ENCODE results near the gene DCAF12. TPM values are rescaled to one million over a fixed set of nuclear protein-coding genes. Genes with fewer than 3 reads are reported as not detected.

Gene DCAF12
- total RNA-seq, 1 experiment from 2014 or later, result 86.3 TPM

DNA sequence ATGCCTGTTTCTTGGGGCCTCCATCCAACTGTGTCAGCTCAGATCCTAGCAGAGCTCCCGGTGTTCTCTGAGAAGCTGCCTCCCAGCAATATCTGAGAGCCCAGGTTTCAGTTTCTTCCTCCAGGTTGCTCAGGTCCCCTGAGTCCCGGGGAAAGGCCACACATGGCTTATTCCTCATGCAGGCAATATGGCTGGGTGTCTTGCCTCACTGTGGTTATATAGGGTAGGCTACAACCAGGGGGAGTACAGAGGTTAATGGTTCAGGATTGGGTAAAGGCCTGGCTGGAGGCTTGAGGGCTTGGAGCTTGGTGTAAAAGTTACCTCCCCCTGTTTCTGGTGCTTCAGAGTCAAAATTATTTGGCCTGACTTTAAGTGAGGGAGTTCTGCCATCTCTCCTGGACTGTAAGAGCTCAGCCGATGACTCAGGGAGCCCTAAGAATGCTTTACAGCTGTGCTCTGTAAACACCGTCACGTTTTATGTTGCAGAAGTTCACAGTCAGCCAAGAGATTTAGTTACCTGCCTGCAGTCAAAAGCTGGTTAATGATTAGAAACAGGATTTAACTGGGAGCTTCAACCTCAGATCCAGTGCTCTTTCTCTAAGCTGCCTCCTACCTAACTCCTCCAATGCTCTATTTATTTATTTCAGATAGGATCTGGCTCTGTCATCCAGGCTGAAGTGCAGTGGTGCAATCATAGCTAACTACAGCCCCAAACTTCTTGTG is 53.5 kb downstream of the DCAF12 start:
- no peaks in the 10 kb centered on the region for H3K36me3 ChIP-seq (ENCODE audit: insufficient read depth, low read length)
- H3K4me1 ChIP-seq (ENCODE audit: low read length), result no peaks in the 10 kb centered on the region
- H3K79me2 ChIP-seq (ENCODE audit: low read length), result no peaks in the 10 kb centered on the region
- H3K4me3 ChIP-seq (ENCODE audit: low read length), result no peak overlapping the region
- no peaks in the 10 kb centered on the region for H3K27me3 ChIP-seq (ENCODE audit: low read length)
- H3K27ac ChIP-seq (ENCODE audit: low read length), result no peak overlapping the region
- H2AFZ ChIP-seq (ENCODE audit: low read length), result 0 out of 2 replicates have a peak overlapping the region, but pooled peaks have one; percentile 14
- H3K9me2 ChIP-seq (replicated peaks; ENCODE audit: insufficient read depth, low read length), result no peaks in the 10 kb centered on the region
- H4K20me1 ChIP-seq (ENCODE audit: insufficient read depth, low read depth, low read length), result no peaks in the 10 kb centered on the region
- H3K9ac ChIP-seq (ENCODE audit: low read length), result no peak overlapping the region
- no peak for DNase-seq
- no peaks in the 10 kb centered on the region for H3K9me3 ChIP-seq (ENCODE audit: low read length)
- H3K4me2 ChIP-seq (ENCODE audit: low read depth, low read length, poor library complexity, severe bottlenecking), result no peak overlapping the region

DNA sequence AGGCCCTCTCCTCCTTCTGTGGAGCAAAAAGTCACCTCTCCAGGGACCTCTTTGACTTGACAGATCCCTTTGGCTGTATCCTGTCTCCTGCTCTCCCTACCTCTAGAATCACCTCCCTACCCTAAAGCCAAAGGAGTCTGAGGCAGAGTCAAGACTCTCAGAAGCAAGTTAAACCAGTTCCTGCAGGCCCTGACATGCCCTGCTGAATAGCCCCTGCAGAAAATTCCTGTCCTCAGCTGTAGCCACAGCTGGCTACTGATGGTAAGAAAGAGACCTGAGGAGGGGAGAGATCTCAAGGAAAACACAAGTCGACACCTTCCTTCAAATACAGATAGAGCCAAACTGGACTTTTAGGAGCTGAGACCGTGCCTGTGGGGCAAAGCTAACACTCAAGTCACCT is 54.1 kb downstream of the DCAF12 start:
- Histone ChIP-seq H3K36me3 (ENCODE audit: insufficient read depth, low read length) (no peaks in the 10 kb centered on the region), H3K9ac (ENCODE audit: low read length) (no peak overlapping the region), H4K20me1 (ENCODE audit: insufficient read depth, low read depth, low read length) (no peaks in the 10 kb centered on the region), H3K27me3 (ENCODE audit: low read length) (no peaks in the 10 kb centered on the region), H2AFZ (ENCODE audit: low read length) (no peak overlapping the region), H3K9me2 (replicated peaks; ENCODE audit: insufficient read depth, low read length) (no peaks in the 10 kb centered on the region), H3K4me3 (ENCODE audit: low read length) (no peak overlapping the region), H3K27ac (ENCODE audit: low read length) (no peak overlapping the region), H3K79me2 (ENCODE audit: low read length) (no peaks in the 10 kb centered on the region), H3K4me1 (ENCODE audit: low read length) (no peaks in the 10 kb centered on the region), H3K4me2 (ENCODE audit: low read depth, low read length, poor library complexity, severe bottlenecking) (no peak overlapping the region), H3K9me3 (ENCODE audit: low read length) (no peaks in the 10 kb centered on the region)
- DNase-seq, result no peak

- Histone ChIP-seq H3K4me3 (ENCODE audit: low read length) (no peak overlapping the region), H3K9ac (ENCODE audit: low read length) (no peak overlapping the region), H3K4me2 (ENCODE audit: low read depth, low read length, poor library complexity, severe bottlenecking) (no peak overlapping the region), H3K4me1 (ENCODE audit: low read length) (no peaks in the 10 kb centered on the region), H3K36me3 (ENCODE audit: insufficient read depth, low read length) (no peaks in the 10 kb centered on the region), H3K27me3 (ENCODE audit: low read length) (no peaks in the 10 kb centered on the region), H3K27ac (ENCODE audit: low read length) (no peak overlapping the region), H3K9me2 (replicated peaks; ENCODE audit: insufficient read depth, low read length) (no peaks in the 10 kb centered on the region), H3K9me3 (ENCODE audit: low read length) (no peaks in the 10 kb centered on the region), H4K20me1 (ENCODE audit: insufficient read depth, low read depth, low read length) (no peaks in the 10 kb centered on the region), H2AFZ (ENCODE audit: low read length) (no peak overlapping the region), H3K79me2 (ENCODE audit: low read length) (no peaks in the 10 kb centered on the region)
- no peak for DNase-seq
Measured at GRCh38 chr9:34070606-34071324, 55.7 kb downstream of the DCAF12 start.

DNA sequence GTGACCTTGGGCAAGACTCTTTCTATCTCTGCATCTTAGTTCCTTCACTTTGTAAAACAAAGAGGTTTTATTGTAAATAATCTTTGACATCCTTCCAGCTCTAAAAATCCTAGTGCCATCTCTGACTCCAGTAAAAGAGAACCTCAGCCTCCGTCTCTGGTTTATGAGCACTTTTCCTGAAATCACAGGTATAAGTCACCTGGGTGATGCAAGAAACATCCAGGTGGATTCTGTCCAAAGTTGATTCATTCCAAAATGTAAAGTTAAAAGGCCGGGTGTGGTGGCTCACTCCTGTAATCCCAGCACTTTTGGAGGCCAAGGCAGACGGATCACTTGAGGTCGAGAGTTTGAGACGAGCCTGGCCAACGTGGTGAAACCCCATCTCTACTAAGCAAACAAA is 56.7 kb downstream of the DCAF12 start:
- Histone ChIP-seq H3K79me2 (ENCODE audit: low read length) (no peaks in the 10 kb centered on the region), H3K4me2 (ENCODE audit: low read depth, low read length, poor library complexity, severe bottlenecking) (no peak overlapping the region), H3K27me3 (ENCODE audit: low read length) (no peaks in the 10 kb centered on the region), H3K36me3 (ENCODE audit: insufficient read depth, low read length) (no peaks in the 10 kb centered on the region), H3K4me1 (ENCODE audit: low read length) (no peaks in the 10 kb centered on the region), H3K9me3 (ENCODE audit: low read length) (no peaks in the 10 kb centered on the region), H3K9me2 (replicated peaks; ENCODE audit: insufficient read depth, low read length) (no peaks in the 10 kb centered on the region), H2AFZ (ENCODE audit: low read length) (no peak overlapping the region), H3K9ac (ENCODE audit: low read length) (no peak overlapping the region), H3K4me3 (ENCODE audit: low read length) (no peak overlapping the region), H3K27ac (ENCODE audit: low read length) (no peak overlapping the region), H4K20me1 (ENCODE audit: insufficient read depth, low read depth, low read length) (no peaks in the 10 kb centered on the region)
- DNase-seq, result no peak

GRCh38 chr9:34065541-34065940 is 61.0 kb downstream of the DCAF12 start:
- H3K79me2 ChIP-seq (ENCODE audit: low read length), result no peaks in the 10 kb centered on the region
- no peak overlapping the region for H3K4me3 ChIP-seq (ENCODE audit: low read length)
- no peaks in the 10 kb centered on the region for H4K20me1 ChIP-seq (ENCODE audit: insufficient read depth, low read depth, low read length)
- H3K27me3 ChIP-seq (ENCODE audit: low read length), result no peaks in the 10 kb centered on the region
- H3K9me3 ChIP-seq (ENCODE audit: low read length), result no peaks in the 10 kb centered on the region
- H3K9ac ChIP-seq (ENCODE audit: low read length), result no peak overlapping the region
- no peaks in the 10 kb centered on the region for H3K36me3 ChIP-seq (ENCODE audit: insufficient read depth, low read length)
- H3K4me2 ChIP-seq (ENCODE audit: low read depth, low read length, poor library complexity, severe bottlenecking), result no peak overlapping the region
- H3K27ac ChIP-seq (ENCODE audit: low read length), result no peak overlapping the region
- H3K4me1 ChIP-seq (ENCODE audit: low read length), result no peaks in the 10 kb centered on the region
- H2AFZ ChIP-seq (ENCODE audit: low read length), result no peak overlapping the region
- no peak for DNase-seq
- no peaks in the 10 kb centered on the region for H3K9me2 ChIP-seq (replicated peaks; ENCODE audit: insufficient read depth, low read length)

DNA sequence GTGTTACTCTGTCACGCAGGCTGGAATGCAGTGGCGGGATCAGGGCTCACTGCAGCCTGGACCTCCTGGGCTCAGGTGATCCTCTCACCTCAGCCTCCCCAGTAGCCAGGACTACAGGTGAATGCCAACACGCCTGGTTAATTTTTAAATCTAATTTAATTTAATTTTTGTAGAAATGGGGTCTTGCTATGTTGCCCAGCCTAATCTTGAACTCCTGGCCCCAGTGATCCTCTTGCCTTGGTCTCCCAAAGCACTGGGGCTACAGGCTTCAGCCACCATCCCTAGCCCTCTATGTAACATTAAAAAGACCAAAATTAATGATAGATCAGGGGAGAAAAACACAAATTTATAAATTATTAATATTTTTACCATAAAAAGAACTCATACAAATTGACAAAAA is 66.5 kb downstream of the DCAF12 start:
- no peak overlapping the region for H3K4me2 ChIP-seq (ENCODE audit: low read depth, low read length, poor library complexity, severe bottlenecking)
- H3K36me3 ChIP-seq (ENCODE audit: insufficient read depth, low read length), result no peaks in the 10 kb centered on the region
- no peak for DNase-seq
- no peaks in the 10 kb centered on the region for H3K4me1 ChIP-seq (ENCODE audit: low read length)
- no peaks in the 10 kb centered on the region for H3K9me2 ChIP-seq (replicated peaks; ENCODE audit: insufficient read depth, low read length)
- no peaks in the 10 kb centered on the region for H3K79me2 ChIP-seq (ENCODE audit: low read length)
- H3K9me3 ChIP-seq (ENCODE audit: low read length), result no peaks in the 10 kb centered on the region
- H3K4me3 ChIP-seq (ENCODE audit: low read length), result no peak overlapping the region
- H3K27me3 ChIP-seq (ENCODE audit: low read length), result no peaks in the 10 kb centered on the region
- H3K9ac ChIP-seq (ENCODE audit: low read length), result no peak overlapping the region
- H3K27ac ChIP-seq (ENCODE audit: low read length), result no peak overlapping the region
- no peaks in the 10 kb centered on the region for H4K20me1 ChIP-seq (ENCODE audit: insufficient read depth, low read depth, low read length)
- H2AFZ ChIP-seq (ENCODE audit: low read length), result no peak overlapping the region

DNA sequence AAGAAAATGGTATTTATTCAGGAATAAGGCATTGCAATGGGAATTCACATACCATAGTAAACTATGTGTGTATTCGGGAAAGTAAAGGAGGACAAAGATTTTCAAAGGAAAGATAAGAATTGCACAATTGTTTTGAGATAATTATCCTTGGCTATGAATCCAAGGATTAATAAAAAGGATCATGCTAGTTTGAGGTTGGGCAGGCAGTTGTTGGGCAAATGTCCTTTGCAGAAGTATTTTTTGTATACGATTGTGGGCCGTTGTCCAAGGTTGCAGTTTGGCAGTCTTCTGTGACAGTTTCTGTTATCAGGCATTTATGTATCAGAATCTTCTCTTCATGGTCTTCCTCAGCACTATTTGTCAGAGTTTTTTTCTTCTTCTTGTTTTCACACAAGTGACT is 67.2 kb downstream of the DCAF12 start:
- H3K9me3 ChIP-seq (ENCODE audit: low read length), result no peaks in the 10 kb centered on the region
- no peaks in the 10 kb centered on the region for H3K36me3 ChIP-seq (ENCODE audit: insufficient read depth, low read length)
- no peak overlapping the region for H3K4me2 ChIP-seq (ENCODE audit: low read depth, low read length, poor library complexity, severe bottlenecking)
- no peak overlapping the region for H3K9ac ChIP-seq (ENCODE audit: low read length)
- no peak overlapping the region for H3K4me3 ChIP-seq (ENCODE audit: low read length)
- H2AFZ ChIP-seq (ENCODE audit: low read length), result no peak overlapping the region
- no peak for DNase-seq
- H3K27me3 ChIP-seq (ENCODE audit: low read length), result no peaks in the 10 kb centered on the region
- no peaks in the 10 kb centered on the region for H3K9me2 ChIP-seq (replicated peaks; ENCODE audit: insufficient read depth, low read length)
- no peaks in the 10 kb centered on the region for H3K79me2 ChIP-seq (ENCODE audit: low read length)
- H3K27ac ChIP-seq (ENCODE audit: low read length), result no peak overlapping the region
- H3K4me1 ChIP-seq (ENCODE audit: low read length), result no peaks in the 10 kb centered on the region
- H4K20me1 ChIP-seq (ENCODE audit: insufficient read depth, low read depth, low read length), result no peaks in the 10 kb centered on the region

- Histone ChIP-seq H3K4me2 (ENCODE audit: low read depth, low read length, poor library complexity, severe bottlenecking) (peak overlapping the region; percentile 98), H3K4me3 (ENCODE audit: low read length) (peak overlapping the region; percentile 99), H3K27ac (ENCODE audit: low read length) (peak overlapping the region; percentile 74), H4K20me1 (ENCODE audit: insufficient read depth, low read depth, low read length) (peaks cover 8% of the 10 kb centered on the region; the same call in 1 of the 2 replicates), H3K9me2 (replicated peaks; ENCODE audit: insufficient read depth, low read length) (no peaks in the 10 kb centered on the region), H3K36me3 (ENCODE audit: insufficient read depth, low read length) (no peaks in the 10 kb centered on the region; the same call in 1 of the 2 replicates), H3K4me1 (ENCODE audit: low read length) (peaks cover 29% of the 10 kb centered on the region), H3K79me2 (ENCODE audit: low read length) (peaks cover 39% of the 10 kb centered on the region), H2AFZ (ENCODE audit: low read length) (peak overlapping the region; percentile 89; the same call in 1 of the 2 replicates), H3K9me3 (ENCODE audit: low read length) (no peaks in the 10 kb centered on the region), H3K9ac (ENCODE audit: low read length) (peak overlapping the region; percentile 88), H3K27me3 (ENCODE audit: low read length) (no peaks in the 10 kb centered on the region)
- DNase-seq, result no peak
Measured at GRCh38 chr9:34049630-34050384, 76.7 kb downstream of the DCAF12 start.

All from Karpas-422 (cell line).